H1 (cell line): ENCODE results near the gene CEP41. TPM values are rescaled to one million over a fixed set of nuclear protein-coding genes. Genes with fewer than 3 reads are reported as not detected.
"Not testable (repeated sequence)": the region's sequence is repeated elsewhere in the genome, so short reads cannot be mapped to it uniquely, and the experiment has no call there.

Experiments used
- CTCF ChIA-PET: fragments of 300-600 bp; sonication (Branson Sonifier 250); formaldehyde crosslinking; loops from one replicate; lab custom pipeline; 2021; ENCODE audit not compliant: partially characterized antibody; lab: Charles Lee
- POLR2A ChIA-PET: fragments of 300-600 bp; sonication (Branson Sonifier 250); formaldehyde crosslinking; loops from one replicate; lab custom pipeline; 2021; ENCODE audit warnings: inconsistent platforms; ENCODE audit not compliant: partially characterized antibody; lab: Charles Lee
- DNase-seq, 2 experiments: peaks; one replicate each; pipeline versions ENCODE4 v3.0.0 to v3.0.0-alpha.2; 2010 to 2022; ENCODE audit warnings: low spot score in 2 of 2, low read depth in 1 of 2, mixed read lengths in 1 of 2
- FAIRE-seq: peaks from 2 replicates; lab custom pipeline; 2011; peaks lifted over from hg19 to GRCh38; lab: Jason Lieb, UNC
- H2AFZ ChIP-seq: 2 replicates; pipeline ENCODE4 v1.8.1; 2012; ENCODE audit warnings: low read length, inconsistent platforms
- H2AK5ac ChIP-seq: 2 replicates; pipeline ENCODE4 v1.6.1; 2013; ENCODE audit warnings: low read depth, low read length
- H2BK120ac ChIP-seq: replicated peaks from 2 replicates; pipeline ENCODE3; 2013; ENCODE audit warnings: low read depth, low read length, inconsistent platforms
- H2BK12ac ChIP-seq: 2 replicates; pipeline ENCODE4 v1.6.1; 2013; ENCODE audit warnings: low read depth, low read length
- H2BK15ac ChIP-seq: 2 replicates; pipeline ENCODE4 v1.6.1; 2013; ENCODE audit warnings: low read length
- H2BK20ac ChIP-seq: 2 replicates; pipeline ENCODE4 v1.6.1; 2013; ENCODE audit warnings: low read length
- H2BK5ac ChIP-seq: 2 replicates; pipeline ENCODE4 v1.6.1; 2013; ENCODE audit warnings: low read depth, low read length
- H3K14ac ChIP-seq: 2 replicates; pipeline ENCODE4 v1.6.1; 2013; ENCODE audit warnings: inconsistent platforms; ENCODE audit not compliant: insufficient read length
- H3K18ac ChIP-seq: 2 replicates; pipeline ENCODE4 v1.6.1; 2013; ENCODE audit warnings: low read length; ENCODE audit errors: extremely low read depth
- H3K23ac ChIP-seq: 2 replicates; pipeline ENCODE4 v1.6.1; 2013; ENCODE audit warnings: inconsistent platforms; ENCODE audit not compliant: insufficient read length
- H3K23me2 ChIP-seq: 2 replicates; pipeline ENCODE4 v1.6.1; 2013; ENCODE audit warnings: low read depth, low read length
- H3K27ac ChIP-seq: 2 replicates; pipeline ENCODE4 v1.6.1; 2011; ENCODE audit warnings: low read depth, low read length, inconsistent platforms
- H3K27me3 ChIP-seq, 4 experiments: replicated peaks in 1 of 4; 1 replicate in 1 of 4; 2 replicates in 3 of 4; pipeline versions ENCODE4 v1.6.1 to v1.8.1; 2011 to 2013; ENCODE audit warnings: low read length in 3 of 4, mild to moderate bottlenecking in 3 of 4, inconsistent platforms in 2 of 4, mixed read lengths in 2 of 4, moderate library complexity in 1 of 4; ENCODE audit not compliant: control insufficient read depth in 3 of 4, insufficient read depth in 3 of 4; ENCODE audit errors: extremely low read depth in 1 of 4
- H3K36me3 ChIP-seq, 4 experiments: 2 replicates each; pipeline versions ENCODE4 v1.6.1 to v1.8.1; 2011 to 2013; ENCODE audit warnings: mild to moderate bottlenecking in 4 of 4, low read length in 3 of 4, moderate library complexity in 2 of 4, control low read depth in 1 of 4, inconsistent platforms in 1 of 4; ENCODE audit not compliant: insufficient read depth in 4 of 4, control insufficient read depth in 2 of 4
- H3K4ac ChIP-seq: replicated peaks from 2 replicates; pipeline ENCODE3; 2013; ENCODE audit warnings: low read length, low read depth, mixed read lengths, inconsistent platforms; ENCODE audit not compliant: insufficient read length
- H3K4me1 ChIP-seq, 4 experiments: replicated peaks in 1 of 4; 1 replicate in 1 of 4; 2 replicates in 3 of 4; pipeline versions ENCODE4 v1.6.1 to v1.8.1; 2011 to 2013; ENCODE audit warnings: low read length in 3 of 4, inconsistent platforms in 2 of 4, mixed read lengths in 1 of 4; ENCODE audit not compliant: insufficient read depth in 4 of 4, control insufficient read depth in 3 of 4
- H3K4me2 ChIP-seq, 2 experiments: 2 replicates each; pipeline versions ENCODE4 v1.6.1 to v1.8.1; 2011 to 2013; ENCODE audit warnings: low read depth in 2 of 2, low read length in 2 of 2, control low read depth in 1 of 2, inconsistent platforms in 1 of 2, mild to moderate bottlenecking in 1 of 2; ENCODE audit not compliant: insufficient read depth in 1 of 2
- H3K4me3 ChIP-seq, 4 experiments: fragments of 200-600, 300-600 bp in 1 of 4; sonication (generic), shearing (Covaris generic), sonication (Bioruptor Twin) in 1 of 4; 2 replicates each; pipeline versions ENCODE4 v1.5.1 to v1.8.1; 2011 to 2016; ENCODE audit warnings: low read length in 4 of 4, low read depth in 3 of 4, control low read depth in 2 of 4, inconsistent platforms in 2 of 4, mild to moderate bottlenecking in 2 of 4, mixed read lengths in 1 of 4, moderate library complexity in 1 of 4; ENCODE audit not compliant: insufficient read depth in 2 of 4; ENCODE audit errors: extremely low read depth in 1 of 4
- H3K56ac ChIP-seq: replicated peaks from 2 replicates; pipeline ENCODE3; 2013; ENCODE audit warnings: low read depth, mild to moderate bottlenecking, mixed read lengths, low read length, inconsistent platforms; ENCODE audit not compliant: insufficient read length
- H3K79me1 ChIP-seq: 2 replicates; pipeline ENCODE4 v1.6.1; 2013; ENCODE audit warnings: low read depth, low read length, control low read depth
- H3K79me2 ChIP-seq, 2 experiments: 2 replicates each; pipeline versions ENCODE4 v1.6.1 to v1.8.1; 2012 to 2013; ENCODE audit warnings: low read length in 2 of 2, mild to moderate bottlenecking in 2 of 2, inconsistent platforms in 1 of 2; ENCODE audit not compliant: insufficient read depth in 2 of 2, control insufficient read depth in 1 of 2
- H3K9ac ChIP-seq, 4 experiments: replicated peaks in 1 of 4; 1 replicate in 1 of 4; 2 replicates in 3 of 4; pipeline versions ENCODE4 v1.6.1 to v1.8.1; 2011 to 2013; ENCODE audit warnings: low read depth in 3 of 4, low read length in 3 of 4, control low read depth in 2 of 4, mild to moderate bottlenecking in 2 of 4, moderate library complexity in 2 of 4, inconsistent platforms in 1 of 4; ENCODE audit errors: extremely low read depth in 1 of 4
- H3K9me3 ChIP-seq, 2 experiments: 2 replicates each; pipeline versions ENCODE4 v1.6.1 to v1.8.1; 2012 to 2013; ENCODE audit warnings: mild to moderate bottlenecking in 2 of 2, moderate library complexity in 2 of 2, control low read depth in 1 of 2, inconsistent platforms in 1 of 2, low read depth in 1 of 2, low read length in 1 of 2, mixed read lengths in 1 of 2; ENCODE audit not compliant: insufficient read depth in 2 of 2
- H4K20me1 ChIP-seq, 2 experiments: replicated peaks in 1 of 2; 2 replicates each; pipeline versions ENCODE3 to v1.8.1; 2011 to 2013; ENCODE audit warnings: inconsistent platforms in 2 of 2, low read length in 2 of 2, mild to moderate bottlenecking in 1 of 2; ENCODE audit not compliant: insufficient read depth in 2 of 2, control insufficient read depth in 1 of 2
- H4K5ac ChIP-seq: 2 replicates; pipeline ENCODE4 v1.6.1; 2013; ENCODE audit warnings: low read length, low read depth, mixed read lengths, inconsistent platforms; ENCODE audit not compliant: insufficient read length
- H4K8ac ChIP-seq: 2 replicates; pipeline ENCODE4 v1.8.0; 2013; ENCODE audit warnings: mild to moderate bottlenecking, moderate library complexity, low read length, inconsistent platforms; ENCODE audit not compliant: insufficient read depth; ENCODE audit errors: extremely low read depth
- H4K91ac ChIP-seq: replicated peaks from 2 replicates; pipeline ENCODE3; 2013; ENCODE audit warnings: low read length, mixed read lengths, inconsistent platforms; ENCODE audit not compliant: insufficient read length
- CTBP2 ChIP-seq: IDR thresholded peaks from 2 replicates; pipeline ENCODE4 v1.7.0; 2011; ENCODE audit warnings: borderline replicate concordance, mild to moderate bottlenecking, moderate library complexity, mixed read lengths, low read length; ENCODE audit not compliant: insufficient read depth, insufficient read length
- WGBS, 2 experiments: shearing (Covaris generic) in 1 of 2; methylation state at CpG; one replicate each; pipeline versions ENCODE4 v1.1.6 to v1.1.7; 2013 to 2015; ENCODE audit warnings: low lambda C conversion rate in 2 of 2, mixed read lengths in 2 of 2, inconsistent platforms in 1 of 2, low coverage in 1 of 2, missing lambda C conversion rate in 1 of 2; ENCODE audit not compliant: insufficient replicate concordance in 2 of 2, insufficient coverage in 1 of 2, insufficient read length in 1 of 2; ENCODE audit errors: extremely low coverage in 1 of 2, missing lambda C conversion rate in 1 of 2; 5-methylcytosine and 5-hydroxymethylcytosine counted together
- polyA plus RNA-seq, 7 experiments: library from polyadenylated mRNA; depleted of rRNA in 3 of 7; stranded (reverse) in 5 of 7; unstranded in 2 of 7; fragments of >200 nt in 5 of 7; fragments of 200-250 nt in 2 of 7; gene quantifications; 1 replicate in 5 of 7; 2 replicates in 1 of 7; 4 replicates in 1 of 7; pipeline versions ENCODE4 v1.2.1 to v1.2.3, GENCODE V29; 2011 to 2013; ENCODE audit warnings: missing spikeins in 2 of 7, mixed read lengths in 2 of 7
- total RNA-seq: library from RNA; stranded (reverse); fragmentation: NEBNext Ultra II Directional; extraction: Animal tissue kit (Norgen Biotek cat#: 25700); gene quantifications from 2 replicates; pipeline ENCODE4 v1.2.1, GENCODE V29; 2021

CEP41 gene
- total and polyA plus RNA-seq, 2 of the 8 experiments (the other 6 are each of a cell fraction or from before 2014, with no cell fraction given): 9.3 to 12.8 TPM

GRCh38 chr7:130452951-130453350 is 12.1 kb upstream of the CEP41 start:
- DNase-seq (no peak), FAIRE-seq (no peak)

DNA sequence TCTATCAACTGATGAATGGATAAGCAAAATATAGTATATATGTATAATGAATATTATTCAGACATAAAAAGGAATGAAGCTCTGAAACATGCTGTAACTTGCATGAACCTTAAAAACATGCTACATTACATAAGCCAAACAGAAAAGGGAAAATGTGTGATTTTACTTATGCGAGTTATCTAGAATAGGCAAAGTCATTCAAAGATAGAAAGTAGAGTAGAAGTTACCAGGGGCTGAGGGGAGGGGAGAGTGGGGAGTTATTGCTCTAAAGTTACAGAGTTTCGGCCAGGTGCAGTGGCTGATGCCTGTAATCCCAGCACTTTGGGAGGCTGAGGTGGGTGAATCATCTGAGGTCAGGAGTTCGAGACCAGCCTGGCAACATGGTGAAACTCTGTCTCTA is 10.5 kb upstream of the CEP41 start:
- peaks cover 0 to 12% of the 10 kb centered on the region in 2 experiments; a peak in 2 of 4 replicates for H3K9me3 ChIP-seq
- H3K79me2 ChIP-seq, H3K27ac ChIP-seq, H3K14ac ChIP-seq, H2BK120ac ChIP-seq, H3K4me3 ChIP-seq, H4K91ac ChIP-seq, FAIRE-seq, H2AK5ac ChIP-seq, H2BK5ac ChIP-seq, H3K23ac ChIP-seq, H2AFZ ChIP-seq, H2BK12ac ChIP-seq, H3K18ac ChIP-seq, H2BK20ac ChIP-seq, H2BK15ac ChIP-seq, H3K36me3 ChIP-seq, DNase-seq, H3K23me2 ChIP-seq, H3K56ac ChIP-seq, CTCF ChIA-PET, H3K4me2 ChIP-seq, H4K20me1 ChIP-seq, H4K8ac ChIP-seq, H3K4me1 ChIP-seq, H3K27me3 ChIP-seq, H3K4ac ChIP-seq, H3K9ac ChIP-seq, H4K5ac ChIP-seq, H3K79me1 ChIP-seq: not testable (repeated sequence)
- POLR2A ChIA-PET: interaction anchor here (1.0 kb wide), 1 partner anchor 246 kb away, joined by 3 read pairs; the partner anchor contains the start of gene TMEM209
- 97% methylated on average over 3 of the region's 3 CpGs; no CpG with 5 or more reads in 1 of the 2 experiments for WGBS, 2 experiments

More at GRCh38 chr7:130452951-130453350, 12.1 kb upstream of the CEP41 start:
- H4K91ac ChIP-seq: no peak overlapping the region
- peaks cover 0 to 7% of the 10 kb centered on the region in 2 experiments; a peak in 1 of 4 replicates for H3K9me3 ChIP-seq
- no peak overlapping the region for H3K4me3 ChIP-seq
- 84% methylated on average over 3 of the region's 3 CpGs; no CpG with 5 or more reads in 1 of the 2 experiments for WGBS, 2 experiments
- H4K20me1 ChIP-seq: no peaks in the 10 kb centered on the region
- H3K14ac ChIP-seq: no peak overlapping the region
- no peak overlapping the region for H3K56ac ChIP-seq
- H2BK12ac ChIP-seq: no peak overlapping the region
- H3K27ac ChIP-seq: no peak overlapping the region
- no peak overlapping the region for H2BK15ac ChIP-seq
- CTCF ChIA-PET: interaction anchor here (0.9 to 1.6 kb wide), 2 partner anchors 9 to 12 kb away, joined by 3 read pairs; partner anchors contain the start of gene CEP41
- H3K4ac ChIP-seq: no peak overlapping the region
- no peaks in the 10 kb centered on the region for H3K79me1 ChIP-seq
- H3K27me3 ChIP-seq: no peaks in the 10 kb centered on the region
- H3K9ac ChIP-seq: no peak overlapping the region
- H3K36me3 ChIP-seq: no peaks in the 10 kb centered on the region
- no peak overlapping the region for H3K4me2 ChIP-seq
- no peaks in the 10 kb centered on the region; the same call in 1 of the 2 replicates for H3K23me2 ChIP-seq
- H2AK5ac ChIP-seq: no peak overlapping the region
- H2AFZ ChIP-seq: no peak overlapping the region
- H3K4me1 ChIP-seq: no peaks in the 10 kb centered on the region
- H4K5ac ChIP-seq: no peak overlapping the region
- H3K18ac ChIP-seq: no peak overlapping the region
- no peak overlapping the region for H4K8ac ChIP-seq
- H2BK120ac ChIP-seq: no peak overlapping the region
- H3K79me2 ChIP-seq: no peaks in the 10 kb centered on the region
- H2BK5ac ChIP-seq: no peak overlapping the region
- TF ChIP-seq CTBP2: no peak
- H2BK20ac ChIP-seq: no peak overlapping the region
- POLR2A ChIA-PET: interaction anchor here (1.5 kb wide), 1 partner anchor 11 kb away, joined by 4 read pairs; no protein-coding TSS in a partner anchor
- H3K23ac ChIP-seq: no peak overlapping the region
